HTERT RPE-1 (cell line): ENCODE data around the gene GRAMD1A.
"Not testable (repeated sequence)": the region's sequence is repeated elsewhere in the genome, so short reads cannot be mapped to it uniquely, and the experiment has no call there.

Experiments used
- in situ Hi-C: fragments of 300-500 bp; cut with MboI; formaldehyde crosslinking; loops from 4 replicates; pipeline ENCODE4 v1.14.3; 2020; ENCODE audit warnings: low sequenced_read_pairs

GRAMD1A gene

DNA sequence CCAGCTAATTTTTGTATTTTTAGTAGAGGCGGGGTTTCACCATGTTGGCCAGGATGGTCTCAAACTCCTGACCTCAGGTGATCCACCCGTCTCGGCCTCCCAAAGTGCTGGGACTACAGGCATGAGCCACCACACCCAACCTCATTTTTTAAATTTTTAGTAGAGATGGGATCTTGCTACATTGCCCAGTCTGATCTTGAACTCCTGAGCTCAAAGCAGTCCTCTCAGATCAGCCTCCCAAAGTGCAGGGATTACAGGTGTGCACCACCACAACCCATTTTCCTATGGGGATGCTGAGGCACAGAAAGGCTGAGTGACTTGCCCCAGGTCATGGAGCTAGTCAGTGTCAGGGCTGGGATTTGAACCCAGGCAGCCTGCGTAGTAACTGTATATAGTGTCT, 51.1 kb downstream of the GRAMD1A start:
- in situ Hi-C loops = not testable (repeated sequence)

- in situ Hi-C loops = no loop called here
Observed at GRCh38 chr19:35051796-35052195, 51.7 kb downstream of the GRAMD1A start.

GRCh38 chr19:35052599-35053190, 52.6 kb downstream of the GRAMD1A start:
- in situ Hi-C loops = no loop called here

DNA sequence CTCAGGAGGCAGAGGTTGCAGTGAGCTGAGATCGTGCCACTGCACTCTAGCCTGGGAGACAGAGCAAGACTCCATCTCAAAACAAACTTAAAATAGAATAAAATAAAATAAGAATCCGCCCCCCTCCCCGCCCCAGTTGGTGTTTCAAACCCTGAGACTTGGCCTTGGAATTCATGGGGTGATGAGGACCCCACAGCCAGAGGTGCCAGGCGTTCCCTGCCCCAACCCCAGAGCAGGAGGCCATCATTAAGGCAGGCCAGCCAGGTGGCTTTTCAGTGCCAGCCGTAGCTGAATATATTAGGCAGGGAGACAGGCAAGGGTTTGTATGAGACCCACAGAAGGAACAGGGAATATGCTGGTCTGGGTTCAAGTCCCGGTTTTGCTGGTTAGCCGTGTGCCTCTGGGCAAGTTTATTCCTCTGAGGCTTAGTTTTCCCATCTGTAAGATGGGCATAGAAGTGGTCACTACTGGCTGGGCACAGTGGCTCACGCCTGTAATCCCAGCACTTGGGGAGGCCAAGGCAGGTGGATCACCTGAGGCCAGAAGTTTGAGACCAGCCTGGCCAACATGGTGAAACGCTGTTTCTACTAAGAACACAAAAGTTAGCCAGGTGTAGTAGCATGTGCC, 53.7 kb downstream of the GRAMD1A start:
- in situ Hi-C loops = no loop called here

- in situ Hi-C loops = no loop called here
Observed at GRCh38 chr19:35054626-35055025, 54.5 kb downstream of the GRAMD1A start.

DNA sequence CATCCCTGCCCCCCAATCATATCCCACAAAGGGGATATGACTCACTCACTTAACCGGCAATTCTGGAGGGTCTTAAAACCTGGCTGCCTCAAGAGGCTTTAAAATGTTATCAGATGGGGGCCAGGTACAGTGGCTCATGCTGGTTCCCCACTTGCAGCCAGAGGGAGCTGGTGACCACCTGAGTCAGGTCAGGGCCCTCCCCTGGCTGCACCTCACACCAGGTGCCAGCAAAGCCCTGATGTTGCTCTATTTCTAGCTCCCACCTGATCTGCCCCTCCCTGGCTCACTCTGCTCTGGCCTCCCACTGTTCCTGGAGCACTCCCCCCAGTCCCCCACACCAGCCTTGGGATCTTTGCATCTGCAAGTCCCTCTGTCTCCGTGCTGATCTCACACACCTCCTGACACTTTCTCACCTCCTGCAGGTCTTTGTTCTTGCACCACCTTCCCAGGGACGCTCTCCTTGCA, 55.6 kb downstream of the GRAMD1A start:
- in situ Hi-C loops = no loop called here

GRCh38 chr19:35056513-35057063, 56.5 kb downstream of the GRAMD1A start:
- in situ Hi-C loops = no loop called here

- in situ Hi-C loops = no loop called here
Observed at GRCh38 chr19:35058370-35058769, 58.2 kb downstream of the GRAMD1A start.

DNA sequence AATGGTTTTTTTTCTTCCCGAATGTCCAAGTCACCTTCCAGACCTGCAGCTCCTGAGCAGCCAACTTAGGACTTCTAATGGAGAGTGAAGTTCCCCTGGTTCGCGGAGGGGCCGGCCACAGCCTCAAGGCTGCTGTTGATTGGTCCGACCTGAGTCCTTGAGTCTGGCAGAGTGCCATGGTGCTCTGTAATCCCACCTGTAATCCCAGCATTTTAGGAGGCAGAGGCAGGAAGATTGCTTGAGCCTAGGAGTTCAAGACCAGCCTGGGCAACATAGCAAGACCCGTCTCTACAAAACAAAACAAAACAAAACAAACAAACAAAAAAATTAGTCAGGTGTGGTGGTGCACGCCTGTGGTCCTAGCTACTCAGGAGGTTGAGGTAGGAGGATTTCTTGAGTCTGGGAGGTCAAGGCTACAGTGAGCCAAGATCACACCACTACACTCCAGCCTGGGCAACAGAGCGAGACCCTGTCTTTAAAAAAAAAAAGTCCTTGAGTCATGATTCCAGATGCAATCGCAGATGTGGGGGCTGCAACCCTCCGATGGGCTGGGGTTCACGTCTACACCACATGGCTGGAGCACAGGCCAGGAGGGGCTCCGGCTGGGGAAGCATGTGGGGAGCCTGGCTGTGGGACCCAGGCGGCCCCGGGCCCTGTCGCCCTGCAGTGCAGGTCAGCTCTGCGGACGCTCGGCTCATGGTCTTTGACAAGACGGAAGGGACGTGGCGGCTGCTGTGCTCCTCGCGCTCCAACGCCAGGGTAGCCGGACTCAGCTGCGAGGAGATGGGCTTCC, 59.1 kb downstream of the GRAMD1A start:
- in situ Hi-C loops = no loop called here

- in situ Hi-C loops = no loop called here
Observed at GRCh38 chr19:35059799-35060091, 59.6 kb downstream of the GRAMD1A start.

DNA sequence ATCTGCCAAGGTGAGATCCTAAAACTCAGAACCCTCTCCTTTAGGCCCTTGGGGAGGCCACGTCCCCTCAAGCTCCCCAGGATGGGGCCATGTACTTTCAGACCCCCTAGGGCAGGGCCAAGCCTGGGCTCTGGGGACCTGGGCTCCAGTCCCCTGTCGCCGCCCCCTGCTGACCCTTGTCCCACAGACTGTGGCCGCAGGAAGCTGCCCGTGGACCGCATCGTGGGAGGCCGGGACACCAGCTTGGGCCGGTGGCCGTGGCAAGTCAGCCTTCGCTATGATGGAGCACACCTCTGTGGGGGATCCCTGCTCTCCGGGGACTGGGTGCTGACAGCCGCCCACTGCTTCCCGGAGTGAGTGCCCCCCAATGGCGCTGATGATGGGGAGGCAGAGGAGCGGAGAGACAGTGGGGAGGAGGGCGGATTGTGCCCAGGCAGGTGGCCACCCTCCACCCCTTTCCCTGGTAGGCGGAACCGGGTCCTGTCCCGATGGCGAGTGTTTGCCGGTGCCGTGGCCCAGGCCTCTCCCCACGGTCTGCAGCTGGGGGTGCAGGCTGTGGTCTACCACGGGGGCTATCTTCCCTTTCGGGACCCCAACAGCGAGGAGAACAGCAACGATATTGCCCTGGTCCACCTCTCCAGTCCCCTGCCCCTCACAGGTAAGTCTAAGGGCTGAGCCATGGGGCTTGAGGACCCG, 60.2 kb downstream of the GRAMD1A start:
- in situ Hi-C loops = no loop called here

DNA sequence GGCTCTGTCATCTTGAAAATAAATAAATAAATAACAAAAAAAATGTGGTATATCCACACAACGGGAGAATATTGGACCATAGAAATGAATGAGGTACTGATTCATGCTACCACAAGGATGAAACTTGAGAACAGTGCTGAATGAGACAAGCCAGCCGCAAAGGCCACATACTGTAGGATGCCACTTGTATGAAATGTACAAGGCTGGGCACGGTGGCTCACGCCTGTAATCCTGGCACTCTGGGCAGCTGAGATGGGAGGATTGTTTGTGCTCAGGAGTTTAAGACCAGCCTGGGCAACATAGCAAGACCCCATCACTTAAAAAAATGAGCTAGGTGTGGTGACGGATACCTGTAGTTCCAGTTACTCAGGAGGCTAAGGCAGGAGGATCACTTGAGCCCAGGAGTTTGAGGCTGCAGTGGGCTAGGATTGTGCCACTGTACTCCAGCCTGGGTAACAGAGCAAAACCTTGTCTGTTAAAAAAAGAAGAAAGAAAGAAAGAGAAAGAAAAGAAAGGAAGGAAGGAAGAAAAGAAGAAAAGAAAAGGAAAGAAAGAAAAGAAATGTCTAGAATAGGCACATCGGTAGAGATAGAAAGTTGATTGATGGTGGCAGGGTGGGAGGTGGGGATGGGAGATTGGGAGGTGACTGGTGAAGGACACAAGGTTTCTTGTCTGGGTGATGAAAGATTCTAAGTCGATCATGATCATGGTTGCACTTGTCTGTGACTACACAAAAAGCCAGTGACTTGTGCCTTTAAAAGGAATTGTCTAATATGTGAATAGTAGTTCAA, 61.7 kb downstream of the GRAMD1A start:
- in situ Hi-C loops = no loop called here

GRCh38 chr19:35062942-35063341, 62.8 kb downstream of the GRAMD1A start:
- in situ Hi-C loops = no loop called here

DNA sequence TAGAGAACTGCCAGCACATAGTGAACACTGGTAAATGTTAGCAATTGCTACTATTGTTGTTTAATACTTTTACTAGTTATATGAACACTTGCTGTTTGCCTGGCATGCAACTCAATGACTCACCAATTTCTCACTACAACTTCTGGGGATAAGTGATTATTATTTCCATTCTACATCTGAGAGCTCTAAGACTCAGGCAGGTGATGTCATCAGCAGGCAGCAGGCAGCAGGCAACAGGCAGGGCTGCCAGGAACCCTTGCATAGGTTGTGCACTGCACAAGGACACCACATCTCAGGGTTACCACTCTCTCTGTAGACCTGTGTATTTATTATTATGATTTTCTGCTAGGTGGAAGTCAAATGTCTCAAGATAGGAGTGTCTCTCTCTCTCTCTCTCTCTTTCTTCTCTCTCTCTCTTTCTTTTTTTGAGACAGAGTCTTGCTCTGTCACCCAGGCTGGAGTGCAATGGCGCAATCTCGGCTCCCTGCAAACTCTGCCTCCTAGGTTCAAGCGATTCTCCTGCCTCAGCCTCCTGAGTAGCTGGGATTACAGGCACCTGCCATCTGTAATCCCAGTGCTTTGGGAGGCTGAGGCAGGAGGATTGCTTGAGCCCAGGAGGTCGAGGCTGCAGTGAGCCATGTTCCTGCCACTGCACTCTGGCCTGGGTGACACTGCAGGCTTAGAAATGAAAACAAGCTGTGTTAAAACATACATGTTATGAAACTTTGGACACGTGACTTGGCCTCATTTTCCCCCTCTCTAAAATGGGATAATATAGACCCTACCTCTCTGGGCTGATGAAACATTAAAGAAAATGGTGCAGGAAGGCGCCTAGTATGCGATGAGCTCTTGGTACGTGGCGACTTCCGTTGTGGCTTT, 64.1 kb downstream of the GRAMD1A start:
- in situ Hi-C loops = no loop called here

GRCh38 chr19:35065574-35065973, 65.5 kb downstream of the GRAMD1A start:
- in situ Hi-C loops = no loop called here

DNA sequence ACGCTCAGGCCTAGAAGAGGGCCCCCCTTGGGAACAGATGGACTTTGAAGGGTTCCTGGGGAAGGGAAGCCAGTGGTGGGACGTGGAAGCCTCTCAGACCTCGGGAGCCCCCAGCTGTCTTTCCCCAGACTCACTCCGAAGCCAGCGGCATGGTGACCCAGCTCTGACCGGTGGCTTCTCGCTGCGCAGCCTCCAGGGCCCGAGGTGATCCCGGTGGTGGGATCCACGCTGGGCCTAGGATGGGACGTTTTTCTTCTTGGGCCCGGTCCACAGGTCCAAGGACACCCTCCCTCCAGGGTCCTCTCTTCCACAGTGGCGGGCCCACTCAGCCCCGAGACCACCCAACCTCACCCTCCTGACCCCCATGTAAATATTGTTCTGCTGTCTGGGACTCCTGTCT, 66.0 kb downstream of the GRAMD1A start:
- in situ Hi-C loops = no loop called here

- in situ Hi-C loops = no loop called here
Observed at GRCh38 chr19:35066691-35067563, 66.8 kb downstream of the GRAMD1A start.

DNA sequence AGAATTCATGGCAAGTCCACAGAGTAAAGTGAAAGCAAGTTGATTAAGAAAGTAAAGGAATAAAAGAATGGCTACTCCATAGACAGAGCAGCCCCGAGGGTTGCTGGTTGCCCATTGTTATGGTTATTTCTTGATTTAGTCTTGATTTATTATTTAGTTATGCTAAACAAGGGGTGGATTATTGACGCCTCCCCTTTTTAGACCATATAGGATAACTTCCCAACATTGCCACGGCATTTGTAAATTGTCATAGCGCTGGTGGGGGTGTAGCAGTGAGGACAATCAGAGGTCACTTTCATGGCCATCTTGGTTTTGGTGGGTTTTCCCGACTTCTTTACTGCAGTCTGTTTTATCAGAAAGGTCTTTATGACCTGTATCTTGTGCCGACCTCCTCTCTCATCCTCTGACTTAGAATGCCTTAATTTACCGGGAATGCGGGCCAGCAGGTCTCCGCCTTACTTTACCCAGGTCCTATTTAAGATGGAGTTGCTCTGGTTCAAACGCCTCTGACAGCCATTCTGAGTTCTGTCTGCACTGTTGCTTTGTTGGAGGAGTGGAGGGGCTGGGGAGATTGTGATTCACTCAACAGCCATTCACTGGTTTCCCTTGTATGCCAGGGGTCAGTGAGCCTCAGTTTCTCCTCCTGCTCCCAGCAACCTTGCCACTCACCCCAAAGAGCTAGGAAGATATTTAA, 69.0 kb downstream of the GRAMD1A start:
- in situ Hi-C loops = no loop called here
